ENCODE measurements around the gene COPZ1.
A peak's percentile ranks its signal among the peaks of the same experiment; 100 is the strongest.
"Not testable (repeated sequence)": the region's sequence is repeated elsewhere in the genome, so short reads cannot be mapped to it uniquely, and the experiment has no call there.

The COPZ1 gene, protein sequence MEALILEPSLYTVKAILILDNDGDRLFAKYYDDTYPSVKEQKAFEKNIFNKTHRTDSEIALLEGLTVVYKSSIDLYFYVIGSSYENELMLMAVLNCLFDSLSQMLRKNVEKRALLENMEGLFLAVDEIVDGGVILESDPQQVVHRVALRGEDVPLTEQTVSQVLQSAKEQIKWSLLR

DNA sequence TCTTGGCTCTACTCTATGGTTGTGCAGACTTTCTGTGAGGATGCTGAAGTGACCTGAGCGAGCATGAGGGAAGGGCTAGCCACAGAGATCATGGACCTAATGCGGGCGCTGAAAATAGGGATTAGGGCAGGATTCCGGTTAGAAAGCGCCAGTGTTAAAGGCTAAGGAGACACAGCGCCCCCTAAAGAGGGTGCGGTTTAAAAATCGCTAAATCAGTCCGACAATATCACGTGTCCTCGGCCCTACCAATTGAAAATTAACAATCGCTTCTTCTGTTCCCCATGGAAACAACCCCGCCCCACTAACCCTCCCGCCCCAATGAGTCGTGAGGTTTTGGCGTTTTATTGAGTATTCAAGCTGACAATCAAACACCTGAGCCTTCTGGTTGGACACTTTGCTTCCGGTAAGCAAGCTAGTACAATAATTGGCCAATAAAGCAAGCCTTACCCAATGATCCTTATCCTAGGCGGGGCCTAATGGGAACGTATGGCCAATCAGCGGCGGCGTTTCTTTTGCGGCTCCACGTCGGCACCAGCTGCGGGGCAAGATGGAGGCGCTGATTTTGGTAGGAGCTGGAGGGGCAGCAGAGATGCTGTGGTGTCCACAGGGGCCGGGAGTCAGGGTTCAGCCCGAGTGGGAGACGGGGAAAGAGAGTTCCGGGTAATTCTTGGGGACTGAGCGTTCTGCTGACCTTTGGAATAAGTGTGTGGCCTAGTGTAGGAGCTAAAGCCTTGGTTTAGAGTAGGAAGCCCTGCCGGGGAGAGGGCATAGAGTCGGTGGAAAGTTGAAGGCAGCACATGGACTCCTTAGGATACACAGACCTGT lies at the start of gene COPZ1:
TSS of gene COPZ1 (plus strand) at position 515 of the 825 bp plus-strand sequence. CDS start at position 548, 33 bp downstream.
- peak within 1 kb of the TSS; percentile 99 for H3K4me3 ChIP-seq (ENCODE audit: low read depth, low read length)

DNA sequence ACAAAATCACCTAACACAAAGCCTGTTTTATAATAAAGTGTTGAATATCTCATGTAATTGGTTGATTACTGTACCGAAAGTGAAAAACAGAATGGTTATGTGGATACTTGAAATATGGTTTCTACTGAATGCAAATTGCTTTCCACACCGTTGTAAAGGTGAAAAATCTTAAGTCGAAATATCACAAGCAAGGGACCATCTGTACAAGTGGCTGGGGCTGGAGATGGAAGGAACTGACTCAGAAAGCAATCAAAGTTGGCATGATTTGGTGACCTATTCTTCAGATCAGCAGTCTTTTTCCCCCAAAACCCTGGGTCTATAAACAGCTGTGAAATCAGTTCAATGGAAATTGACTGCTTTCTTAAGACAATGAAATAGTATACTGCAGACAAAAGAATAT lies 48.6 kb upstream of the COPZ1 start:
- H3K4me3 ChIP-seq (ENCODE audit: low read depth, low read length): no peak overlapping the region

DNA sequence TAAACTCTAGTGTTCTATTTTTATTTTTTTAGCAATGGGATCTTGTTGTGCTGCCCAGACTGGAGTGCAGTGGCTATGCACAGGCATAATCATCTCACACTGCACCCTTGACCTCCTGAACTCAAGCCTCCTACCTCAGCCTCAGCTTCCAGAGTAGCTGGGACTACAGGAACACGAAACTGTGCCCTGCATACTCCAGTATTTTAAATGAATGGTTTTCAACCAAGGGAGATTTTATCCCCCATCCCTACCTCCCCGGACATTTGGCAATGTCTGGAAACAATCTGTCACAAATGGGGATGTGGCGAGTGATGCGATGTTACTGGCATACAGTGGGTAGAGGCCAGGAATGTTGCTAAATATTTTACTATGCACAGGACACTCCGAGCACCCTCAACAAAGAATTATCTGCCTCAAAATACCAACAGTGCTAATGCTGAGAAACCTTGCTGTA lies 47.1 kb upstream of the COPZ1 start:
- H3K4me3 ChIP-seq (ENCODE audit: low read depth, low read length): no peak overlapping the region

DNA sequence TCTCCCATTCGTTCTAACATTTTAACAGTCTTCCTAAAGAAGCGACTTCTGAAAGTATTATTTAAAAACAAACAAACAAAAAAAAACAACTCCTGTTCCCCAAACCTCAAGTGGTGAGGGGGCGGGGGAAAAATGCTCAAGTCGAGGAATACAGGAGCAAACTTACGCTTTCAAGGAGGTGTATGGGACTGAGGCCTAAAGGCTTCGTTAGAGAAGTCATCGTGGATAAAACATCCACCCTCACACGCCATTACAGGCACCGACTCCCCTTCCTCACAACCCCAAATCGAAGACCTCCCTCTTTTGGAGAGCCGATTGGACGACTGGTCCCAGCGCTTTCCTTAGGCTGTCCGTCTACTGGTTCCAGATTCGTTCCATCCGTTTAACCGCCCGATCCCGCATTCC lies 45.7 kb upstream of the COPZ1 start:
- peak overlapping the region; percentile 100 for H3K4me3 ChIP-seq (ENCODE audit: low read depth, low read length)

DNA sequence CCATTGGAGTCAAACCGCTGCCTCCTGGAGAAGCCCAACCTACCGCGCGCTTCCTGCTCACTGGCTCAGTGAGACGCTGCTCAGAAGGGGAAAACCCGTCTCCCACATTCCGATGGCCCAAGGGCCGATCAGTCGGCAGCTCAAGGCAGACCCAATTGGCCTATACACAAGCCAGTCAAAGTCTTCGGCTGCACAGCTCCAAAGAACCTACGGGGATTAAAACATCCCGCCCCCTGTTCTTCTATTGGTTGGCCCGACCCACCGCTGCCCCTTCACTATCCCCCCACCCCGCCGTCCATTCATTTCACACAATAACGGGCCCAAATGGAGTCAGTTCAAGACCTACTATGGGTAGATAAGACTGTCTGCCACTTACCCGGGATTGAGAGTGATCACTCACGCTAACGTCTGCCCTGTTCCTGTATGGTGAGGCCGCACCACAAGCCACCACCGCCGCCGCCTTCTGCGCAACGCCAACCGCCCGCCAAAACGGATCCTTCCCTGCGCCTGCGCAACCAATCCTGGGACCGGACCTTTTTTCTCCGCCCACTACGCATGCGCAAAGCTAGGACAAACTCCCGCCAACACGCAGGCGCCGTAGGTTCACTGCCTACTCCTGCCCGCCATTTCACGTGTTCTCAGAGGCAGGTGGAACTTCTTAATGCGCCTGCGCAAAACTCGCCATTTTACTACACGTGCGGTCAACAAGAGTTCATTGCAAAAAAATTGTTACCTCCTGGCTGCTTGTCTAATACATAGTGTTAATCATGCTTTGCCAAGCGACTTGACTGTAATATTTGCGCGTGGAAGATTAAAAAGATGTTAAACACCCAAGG lies 45.1 kb upstream of the COPZ1 start, which contains the start of gene CBX5:
TSS of gene CBX5 (minus strand) at position 491 of the 836 bp plus-strand sequence. CDS start 22,472 bp downstream, outside the sequence.
- H3K4me3 ChIP-seq (ENCODE audit: low read depth, low read length): peak within 1 kb of the TSS; percentile 100

DNA sequence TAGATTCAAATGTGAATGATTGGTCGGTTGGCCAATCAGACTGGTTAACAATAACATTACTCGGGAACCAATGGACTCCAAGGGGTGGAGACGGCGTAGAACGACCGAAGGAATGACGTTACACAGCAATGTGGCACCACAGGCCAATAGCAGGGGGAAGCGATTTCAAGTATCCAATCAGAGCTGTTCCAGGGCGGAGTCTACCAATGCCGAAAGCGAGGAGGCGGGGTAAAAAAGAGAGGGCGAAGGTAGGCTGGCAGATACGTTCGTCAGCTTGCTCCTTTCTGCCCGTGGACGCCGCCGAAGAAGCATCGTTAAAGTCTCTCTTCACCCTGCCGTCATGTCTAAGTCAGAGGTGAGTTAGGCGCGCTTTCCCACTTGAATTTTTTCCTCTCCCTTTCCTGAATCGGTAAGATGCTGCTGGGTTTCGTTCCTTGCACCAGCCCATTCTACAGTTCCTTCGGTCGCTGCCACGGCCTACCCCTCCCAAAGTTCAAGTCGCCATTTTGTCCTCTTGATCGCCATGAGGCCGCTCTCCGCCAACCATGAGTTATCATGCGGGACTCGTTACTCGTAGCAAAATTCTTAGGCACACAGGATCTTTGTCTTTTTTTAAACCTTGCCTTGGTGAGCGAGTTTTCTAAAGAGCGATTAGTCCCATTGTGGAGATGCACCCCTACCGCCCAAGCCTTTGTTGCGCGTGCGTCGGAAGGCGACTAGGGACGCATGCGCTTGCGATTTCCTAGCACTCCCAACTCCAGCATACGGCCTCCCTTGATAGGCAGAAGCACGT lies 44.3 kb upstream of the COPZ1 start, which contains the start of gene HNRNPA1:
TSS of gene HNRNPA1 (plus strand) at position 259 of the 793 bp plus-strand sequence. CDS start at position 341, 82 bp downstream.
- peak within 1 kb of the TSS; percentile 100 for H3K4me3 ChIP-seq (ENCODE audit: low read depth, low read length)

DNA sequence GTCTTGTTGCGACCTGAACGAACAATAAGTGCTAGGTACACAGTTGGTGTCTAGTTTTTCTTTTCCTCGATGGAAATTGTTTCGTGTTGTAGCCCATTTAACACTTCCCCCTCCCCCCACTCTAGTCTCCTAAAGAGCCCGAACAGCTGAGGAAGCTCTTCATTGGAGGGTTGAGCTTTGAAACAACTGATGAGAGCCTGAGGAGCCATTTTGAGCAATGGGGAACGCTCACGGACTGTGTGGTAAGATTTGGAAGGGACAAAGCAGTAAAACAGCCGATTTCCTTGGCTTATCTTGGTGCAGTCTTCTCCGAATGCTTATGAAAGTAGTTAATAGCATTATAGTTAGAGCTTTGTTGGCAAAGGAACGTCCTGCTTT lies 43.7 kb upstream of the COPZ1 start:
- H3K4me3 ChIP-seq (ENCODE audit: low read depth, low read length): peak overlapping the region; percentile 100

DNA sequence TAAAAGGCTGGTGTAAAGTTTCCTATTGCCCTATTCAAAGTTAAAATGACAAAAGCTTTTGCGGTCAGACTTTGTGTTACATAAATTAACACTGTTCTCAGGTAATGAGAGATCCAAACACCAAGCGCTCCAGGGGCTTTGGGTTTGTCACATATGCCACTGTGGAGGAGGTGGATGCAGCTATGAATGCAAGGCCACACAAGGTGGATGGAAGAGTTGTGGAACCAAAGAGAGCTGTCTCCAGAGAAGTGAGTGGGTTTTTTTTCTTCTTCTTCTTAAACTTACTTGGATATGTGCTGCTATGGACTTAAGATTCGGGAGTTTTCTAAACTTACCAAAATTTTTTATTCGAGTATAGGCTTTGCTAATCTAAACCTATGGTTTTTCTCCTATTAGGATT lies 43.2 kb upstream of the COPZ1 start:
- peak overlapping the region; percentile 100 for H3K4me3 ChIP-seq (ENCODE audit: low read depth, low read length)

DNA sequence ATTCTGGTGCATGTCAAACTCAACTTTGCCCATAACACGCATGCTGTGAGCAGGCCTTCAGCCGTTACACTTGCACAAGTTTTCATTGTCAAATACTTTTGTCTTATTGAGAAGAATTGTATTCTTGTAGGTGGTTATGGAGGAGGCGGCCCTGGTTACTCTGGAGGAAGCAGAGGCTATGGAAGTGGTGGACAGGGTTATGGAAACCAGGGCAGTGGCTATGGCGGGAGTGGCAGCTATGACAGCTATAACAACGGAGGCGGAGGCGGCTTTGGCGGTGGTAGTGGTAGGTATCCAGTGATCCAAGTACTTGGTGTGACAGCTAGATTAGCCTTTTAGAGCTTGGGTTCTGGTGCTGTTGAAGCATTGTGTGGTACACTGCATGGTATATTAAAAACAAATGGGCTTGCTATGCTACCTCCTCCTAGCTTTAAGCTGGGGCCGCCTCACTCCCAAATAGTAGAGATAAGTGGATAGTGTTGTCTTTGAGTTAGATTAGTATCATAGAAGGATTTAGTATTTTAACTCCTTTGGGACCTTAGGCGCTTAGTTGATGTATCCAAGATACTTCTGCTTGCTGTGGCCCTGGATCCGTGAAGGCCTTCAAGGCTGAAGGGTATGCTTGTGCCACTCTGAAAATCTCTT lies 41.9 kb upstream of the COPZ1 start:
- peak overlapping the region; percentile 13 for H3K4me3 ChIP-seq (ENCODE audit: low read depth, low read length)

DNA sequence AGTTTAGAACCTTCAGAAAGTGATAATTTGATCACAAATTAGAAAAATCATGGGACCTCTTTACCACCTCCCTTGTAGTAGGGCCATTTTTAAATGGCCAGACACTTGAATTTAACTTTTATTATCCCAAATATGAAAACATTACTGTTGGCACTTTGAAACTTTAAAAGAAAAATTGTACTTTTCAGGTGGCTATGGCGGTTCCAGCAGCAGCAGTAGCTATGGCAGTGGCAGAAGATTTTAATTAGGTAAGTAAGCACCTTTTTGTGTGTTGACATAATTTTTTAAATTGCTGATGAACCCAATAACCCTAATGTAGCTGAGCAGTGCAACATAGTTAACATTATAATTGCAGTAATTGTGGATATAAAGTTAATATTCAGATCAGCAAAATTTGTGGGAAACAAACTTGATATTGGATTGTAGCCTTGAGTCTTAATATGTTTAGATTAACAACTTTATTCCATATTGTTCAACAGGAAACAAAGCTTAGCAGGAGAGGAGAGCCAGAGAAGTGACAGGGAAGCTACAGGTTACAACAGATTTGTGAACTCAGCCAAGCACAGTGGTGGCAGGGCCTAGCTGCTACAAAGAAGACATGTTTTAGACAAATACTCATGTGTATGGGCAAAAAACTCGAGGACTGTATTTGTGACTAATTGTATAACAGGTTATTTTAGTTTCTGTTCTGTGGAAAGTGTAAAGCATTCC lies 40.7 kb upstream of the COPZ1 start:
- H3K4me3 ChIP-seq (ENCODE audit: low read depth, low read length): not testable (repeated sequence)

DNA sequence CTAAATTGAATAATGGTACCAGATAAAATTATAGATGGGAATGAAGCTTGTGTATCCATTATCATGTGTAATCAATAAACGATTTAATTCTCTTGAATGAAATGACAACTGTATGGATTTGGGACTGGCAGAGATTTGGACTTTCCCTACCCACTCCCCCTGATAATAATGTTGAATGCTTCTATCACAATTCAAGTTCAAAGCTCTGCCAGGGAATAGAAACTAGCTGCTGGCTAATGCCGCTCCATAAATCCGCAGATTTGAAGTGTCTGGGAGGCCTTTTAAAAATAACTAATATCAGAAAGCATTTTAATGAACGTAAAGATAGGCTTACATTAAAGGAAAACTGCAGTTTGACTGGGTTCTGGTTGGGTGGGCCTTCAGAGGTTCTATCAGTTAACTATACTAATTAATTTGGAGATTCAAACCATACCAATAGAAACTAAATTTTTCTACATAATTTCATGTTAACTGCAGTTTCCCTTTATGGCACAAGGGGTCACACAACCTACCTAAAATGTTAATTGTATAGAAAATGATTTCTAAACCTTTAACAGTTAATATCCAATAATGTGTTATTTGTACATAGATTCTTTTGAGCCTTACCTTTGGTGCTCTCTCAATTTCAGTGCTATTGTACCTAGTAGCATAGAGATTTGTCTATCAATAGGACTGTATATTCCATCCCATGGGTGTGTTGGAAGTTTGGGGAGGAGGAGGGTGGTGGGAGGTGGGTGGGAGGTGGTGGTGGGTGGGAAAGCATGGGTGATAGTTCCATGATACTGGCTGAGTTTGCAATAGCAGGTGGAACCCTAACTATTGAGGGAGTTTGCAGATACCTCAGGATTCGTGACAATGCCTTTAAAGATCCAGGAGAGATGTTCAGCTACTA lies 39.5 kb upstream of the COPZ1 start:
- H3K4me3 ChIP-seq (ENCODE audit: low read depth, low read length): no peak overlapping the region

DNA sequence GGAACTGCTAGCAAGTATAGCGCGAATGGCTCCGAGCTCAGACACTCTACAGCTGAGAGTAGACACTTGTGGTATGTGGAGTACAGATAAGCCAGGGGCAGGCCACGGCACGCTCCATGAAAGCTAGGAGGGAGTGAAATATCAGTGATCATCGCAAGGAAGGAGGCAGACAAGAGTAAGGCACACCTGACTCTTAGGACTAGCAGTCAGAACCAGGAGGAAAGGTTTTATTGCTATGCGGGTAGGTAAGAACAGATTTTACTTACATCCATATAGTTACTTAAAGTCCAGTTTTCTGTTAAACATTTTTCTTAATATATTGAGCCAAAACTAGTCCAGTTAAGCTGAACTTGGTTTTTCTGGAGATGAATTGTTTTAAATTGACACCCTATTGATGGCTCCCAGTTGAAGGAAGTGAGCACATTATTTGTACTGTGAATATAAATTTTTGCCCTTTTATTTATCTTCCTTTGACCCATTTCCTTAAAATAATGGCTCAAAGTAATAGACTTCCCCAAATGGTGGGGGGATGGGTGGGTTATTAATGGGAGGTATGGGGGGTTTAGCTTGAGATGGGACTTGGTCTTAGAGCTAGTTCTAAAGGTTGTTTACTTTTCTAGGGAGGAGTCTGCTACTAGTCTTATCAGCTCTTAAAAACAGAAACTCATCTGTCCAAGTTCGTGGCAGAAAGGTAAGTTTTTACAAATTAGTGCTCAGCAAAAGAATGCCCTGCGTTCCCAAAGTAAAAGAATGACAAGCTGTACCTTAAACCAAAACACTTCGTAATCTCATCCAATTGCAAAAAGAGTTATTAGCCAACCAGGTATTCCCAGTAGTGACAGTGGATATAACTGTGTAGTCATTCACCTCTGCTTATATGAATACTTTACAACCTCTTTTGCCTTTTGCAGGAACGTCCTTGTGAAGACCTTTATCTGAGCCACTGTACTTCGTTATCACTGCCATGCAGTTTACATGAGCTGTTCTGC lies 38.6 kb upstream of the COPZ1 start:
- H3K4me3 ChIP-seq (ENCODE audit: low read depth, low read length): no peak overlapping the region

DNA sequence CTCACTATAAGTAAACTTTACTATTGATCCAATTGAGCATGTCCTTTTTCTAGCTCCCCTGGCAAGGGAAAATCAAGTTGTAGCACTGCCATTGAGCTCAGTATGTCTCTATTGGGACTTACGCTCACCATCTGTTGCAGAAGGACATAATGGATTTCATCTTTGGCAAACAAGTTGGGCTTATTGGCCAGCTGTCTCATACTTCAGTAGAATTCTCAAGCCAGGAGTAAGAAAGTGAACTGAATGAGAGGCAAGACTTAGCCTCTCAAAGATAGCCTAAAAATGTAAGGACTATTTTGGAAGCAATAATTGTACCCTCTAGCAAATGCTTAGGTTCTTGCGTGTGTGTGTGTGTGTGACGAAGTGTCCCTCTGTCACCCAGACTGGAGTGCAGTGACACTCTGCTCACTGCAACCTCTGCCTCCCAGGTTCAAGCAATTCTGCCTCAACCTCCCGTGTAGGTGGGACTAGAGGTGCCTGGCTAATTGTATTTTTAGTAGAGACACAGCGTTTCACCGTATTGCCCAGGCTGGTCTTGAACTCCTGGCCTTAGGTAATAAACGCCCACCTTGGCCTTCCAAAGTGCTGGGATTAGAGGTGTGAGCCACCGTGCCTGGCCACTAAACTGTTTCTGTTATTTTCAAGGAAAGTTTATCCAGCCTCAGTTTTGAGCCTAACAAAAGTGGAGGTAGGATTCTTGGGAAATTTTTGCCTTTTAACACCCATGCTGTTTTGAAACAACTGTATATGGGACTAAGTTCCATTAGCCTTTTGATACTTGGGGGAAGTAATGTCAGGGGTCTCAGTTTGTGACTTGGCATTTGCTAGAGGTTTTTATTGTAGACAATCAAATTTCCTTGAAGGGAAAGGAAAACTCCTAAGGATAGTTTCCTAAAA lies 37.4 kb upstream of the COPZ1 start:
- no peak overlapping the region for H3K4me3 ChIP-seq (ENCODE audit: low read depth, low read length)

DNA sequence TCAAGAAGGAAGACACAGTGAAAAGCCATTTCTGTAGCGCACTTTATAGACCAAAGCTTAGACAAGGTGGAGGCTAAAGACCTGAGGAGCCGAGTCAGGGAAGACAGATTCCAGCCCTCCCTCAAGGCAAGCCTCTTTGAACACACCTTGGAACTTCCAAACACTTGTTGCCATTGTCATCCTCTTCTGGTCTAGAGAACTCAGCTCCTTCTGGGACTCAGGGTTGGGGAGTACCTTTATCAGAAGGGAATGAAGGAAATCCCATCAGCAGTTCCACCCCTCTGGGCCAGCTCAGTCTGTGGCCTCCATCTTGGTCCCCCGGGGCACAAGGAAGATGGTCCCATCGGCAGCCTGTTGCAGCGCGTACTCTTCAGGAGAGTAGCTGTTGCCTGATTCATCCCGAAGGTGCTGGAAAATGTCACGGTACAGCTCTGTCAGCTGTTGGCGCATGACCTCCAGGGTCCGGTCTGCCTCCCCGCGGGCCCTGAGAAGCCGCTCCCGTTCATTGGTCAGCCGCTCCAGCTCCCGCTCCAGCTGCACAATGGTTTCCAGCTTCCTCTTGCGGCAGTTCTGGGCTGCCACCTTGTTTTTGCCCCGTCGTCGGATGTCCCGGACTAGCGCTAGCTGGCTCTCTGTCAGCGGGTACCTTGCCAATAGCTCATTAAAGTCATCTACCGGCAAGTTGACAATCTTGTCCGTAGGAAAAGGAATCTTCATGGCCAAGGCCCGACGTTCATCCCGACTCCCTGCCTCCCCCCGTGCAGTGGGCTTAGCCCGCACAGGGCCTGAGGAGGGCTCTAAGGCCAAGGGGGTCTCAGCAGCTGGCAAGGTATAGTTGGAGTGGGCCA lies 32.6 kb upstream of the COPZ1 start:
- no peak overlapping the region for H3K4me3 ChIP-seq (ENCODE audit: low read depth, low read length)

DNA sequence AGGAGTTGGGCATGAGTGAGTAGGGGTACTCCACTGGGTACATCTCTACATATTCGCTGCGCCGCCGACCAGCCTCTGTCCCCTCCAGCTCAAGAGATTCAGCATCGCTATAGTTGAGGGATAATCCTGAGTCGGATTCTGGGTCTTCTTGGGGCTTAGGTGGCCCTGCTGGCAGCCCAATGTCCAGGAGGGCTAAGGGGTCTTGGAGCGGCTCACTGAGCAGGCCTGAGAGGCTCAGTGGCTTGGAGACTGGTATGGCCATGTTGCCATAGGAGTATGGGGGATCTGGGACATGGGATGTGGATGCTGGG lies 32.0 kb upstream of the COPZ1 start:
- no peak overlapping the region for H3K4me3 ChIP-seq (ENCODE audit: low read depth, low read length)

Measured in iPS-11a (cell line).